Ishikawa (cell line): ENCODE measurements around the gene GLT6D1.

Experiments used
- CEBPB ChIP-seq: IDR thresholded peaks from 2 replicates; pipeline ENCODE4 v1.6.1; 2012
- CREB1 ChIP-seq: IDR thresholded peaks from 2 replicates; pipeline ENCODE4 v1.6.1; 2012; ENCODE audit warnings: low read depth
- EGR1 ChIP-seq: IDR thresholded peaks from 2 replicates; pipeline ENCODE4 v1.6.1; 2012
- EP300 ChIP-seq: IDR thresholded peaks from 2 replicates; pipeline ENCODE4 v1.6.1; 2012; ENCODE audit warnings: borderline replicate concordance
- FOXM1 ChIP-seq: IDR thresholded peaks from 2 replicates; pipeline ENCODE4 v1.6.1; 2012; ENCODE audit warnings: low read depth, borderline replicate concordance
- NFIC ChIP-seq: IDR thresholded peaks from 2 replicates; pipeline ENCODE4 v1.6.1; 2012
- RAD21 ChIP-seq: IDR thresholded peaks from 2 replicates; pipeline ENCODE4 v1.6.1; 2012; ENCODE audit warnings: low read depth
- TAF1 ChIP-seq: IDR thresholded peaks from 2 replicates; pipeline ENCODE4 v1.6.1; 2012; ENCODE audit warnings: low read depth, mild to moderate bottlenecking
- TCF12 ChIP-seq: IDR thresholded peaks from 2 replicates; pipeline ENCODE4 v1.6.1; 2012; ENCODE audit warnings: low read depth
- TEAD4 ChIP-seq: IDR thresholded peaks from 2 replicates; pipeline ENCODE4 v1.6.1; 2012
- YY1 ChIP-seq: IDR thresholded peaks from 2 replicates; pipeline ENCODE4 v1.6.1; 2012; ENCODE audit warnings: low read depth
- ZBTB7A ChIP-seq: IDR thresholded peaks from 2 replicates; pipeline ENCODE4 v1.6.1; 2012; ENCODE audit warnings: low read depth
- TF ChIP-seq, protein P1 (sequence below): IDR thresholded peaks from 2 replicates; pipeline ENCODE4 v1.6.1; 2012
- TF ChIP-seq, protein P2 (sequence below): IDR thresholded peaks from 2 replicates; pipeline ENCODE4 v1.6.1; 2012
- TF ChIP-seq, protein P3 (sequence below): IDR thresholded peaks from 2 replicates; pipeline ENCODE4 v1.6.1; 2012; ENCODE audit warnings: low read depth, mild to moderate bottlenecking

GLT6D1 gene, protein sequence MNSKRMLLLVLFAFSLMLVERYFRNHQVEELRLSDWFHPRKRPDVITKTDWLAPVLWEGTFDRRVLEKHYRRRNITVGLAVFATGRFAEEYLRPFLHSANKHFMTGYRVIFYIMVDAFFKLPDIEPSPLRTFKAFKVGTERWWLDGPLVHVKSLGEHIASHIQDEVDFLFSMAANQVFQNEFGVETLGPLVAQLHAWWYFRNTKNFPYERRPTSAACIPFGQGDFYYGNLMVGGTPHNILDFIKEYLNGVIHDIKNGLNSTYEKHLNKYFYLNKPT

DNA sequence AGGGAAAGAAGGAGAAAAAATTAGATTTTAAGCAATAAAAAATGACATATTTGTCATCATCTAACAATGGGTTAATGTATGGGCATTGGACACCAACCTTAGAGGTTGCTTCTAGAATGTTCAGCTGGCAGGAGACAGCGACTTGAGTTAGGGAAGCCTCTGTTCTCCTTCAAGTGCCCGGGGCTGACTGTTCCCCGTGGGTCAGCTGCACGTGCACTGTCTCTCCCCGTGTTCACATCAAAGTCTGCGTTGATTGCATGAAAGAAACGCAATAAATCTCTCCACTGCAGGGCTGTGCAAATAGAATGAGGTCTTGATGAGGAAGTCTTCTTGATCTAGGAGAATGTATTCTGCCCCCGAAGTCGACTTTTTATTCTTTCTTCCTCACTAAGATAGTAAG, at the start of gene GLT6D1:
Gene GLT6D1, minus strand, starts transcription at position 345 of the 400 bp plus-strand sequence. CDS start 353 bp downstream, outside the sequence.
- TF ChIP-seq, protein P1, sequence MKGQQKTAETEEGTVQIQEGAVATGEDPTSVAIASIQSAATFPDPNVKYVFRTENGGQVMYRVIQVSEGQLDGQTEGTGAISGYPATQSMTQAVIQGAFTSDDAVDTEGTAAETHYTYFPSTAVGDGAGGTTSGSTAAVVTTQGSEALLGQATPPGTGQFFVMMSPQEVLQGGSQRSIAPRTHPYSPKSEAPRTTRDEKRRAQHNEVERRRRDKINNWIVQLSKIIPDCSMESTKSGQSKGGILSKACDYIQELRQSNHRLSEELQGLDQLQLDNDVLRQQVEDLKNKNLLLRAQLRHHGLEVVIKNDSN, result no peak

DNA sequence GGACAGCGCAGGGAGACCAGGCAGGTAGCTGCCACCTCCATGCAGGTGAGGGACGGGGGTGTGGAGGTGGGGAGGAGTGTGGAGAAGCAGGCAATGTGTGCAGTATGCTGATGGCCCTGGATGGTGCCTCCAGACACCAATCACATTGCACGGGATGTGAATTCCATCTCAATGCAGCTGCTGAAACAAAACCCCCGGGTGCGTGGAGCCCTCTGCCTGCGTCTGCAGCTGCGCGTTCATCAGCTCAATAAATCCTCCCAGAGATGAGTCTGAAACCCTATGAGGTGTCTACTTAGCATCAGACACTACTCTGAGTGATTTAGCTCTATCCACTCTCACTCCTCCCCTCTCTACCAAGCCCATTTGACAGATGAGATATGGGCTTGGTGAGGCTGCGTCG, 49.7 kb upstream of the GLT6D1 start:
- TF ChIP-seq, protein P2, sequence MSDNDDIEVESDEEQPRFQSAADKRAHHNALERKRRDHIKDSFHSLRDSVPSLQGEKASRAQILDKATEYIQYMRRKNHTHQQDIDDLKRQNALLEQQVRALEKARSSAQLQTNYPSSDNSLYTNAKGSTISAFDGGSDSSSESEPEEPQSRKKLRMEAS, result no peak
- TF ChIP-seq ZBTB7A (no peak), YY1 (no peak), TCF12 (no peak)

DNA sequence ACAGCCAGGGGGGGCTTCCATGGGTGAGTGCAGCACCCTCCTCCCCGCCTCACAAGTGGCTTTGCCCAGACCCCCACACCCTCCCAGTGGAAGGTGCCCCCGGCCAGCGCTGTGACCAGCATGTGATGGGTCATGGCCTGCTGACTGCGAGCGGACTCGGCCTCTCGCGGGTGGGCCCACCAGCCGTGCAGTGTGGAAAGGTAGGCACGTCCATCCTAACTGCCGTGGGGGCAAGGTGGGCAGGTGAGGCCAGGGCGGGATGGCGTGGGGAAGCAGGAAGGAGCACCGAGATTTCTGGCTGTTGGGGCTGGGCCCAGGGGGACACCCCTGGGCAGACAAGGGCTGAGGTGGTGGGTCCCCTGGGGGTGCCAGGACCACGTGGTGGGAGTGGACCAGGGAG, 47.9 kb upstream of the GLT6D1 start:
- TF ChIP-seq NFIC, result no peak
- TF ChIP-seq ZBTB7A, result no peak
- no peak for TF ChIP-seq RAD21
- TF ChIP-seq, protein P2, result no peak
- no peak for TF ChIP-seq CEBPB
- TF ChIP-seq, protein P1, result no peak
- TF ChIP-seq TEAD4, result no peak
- no peak for TF ChIP-seq YY1
- no peak for TF ChIP-seq EGR1
- TF ChIP-seq EP300, result no peak
- TF ChIP-seq TCF12, result no peak
- TF ChIP-seq, protein P3, sequence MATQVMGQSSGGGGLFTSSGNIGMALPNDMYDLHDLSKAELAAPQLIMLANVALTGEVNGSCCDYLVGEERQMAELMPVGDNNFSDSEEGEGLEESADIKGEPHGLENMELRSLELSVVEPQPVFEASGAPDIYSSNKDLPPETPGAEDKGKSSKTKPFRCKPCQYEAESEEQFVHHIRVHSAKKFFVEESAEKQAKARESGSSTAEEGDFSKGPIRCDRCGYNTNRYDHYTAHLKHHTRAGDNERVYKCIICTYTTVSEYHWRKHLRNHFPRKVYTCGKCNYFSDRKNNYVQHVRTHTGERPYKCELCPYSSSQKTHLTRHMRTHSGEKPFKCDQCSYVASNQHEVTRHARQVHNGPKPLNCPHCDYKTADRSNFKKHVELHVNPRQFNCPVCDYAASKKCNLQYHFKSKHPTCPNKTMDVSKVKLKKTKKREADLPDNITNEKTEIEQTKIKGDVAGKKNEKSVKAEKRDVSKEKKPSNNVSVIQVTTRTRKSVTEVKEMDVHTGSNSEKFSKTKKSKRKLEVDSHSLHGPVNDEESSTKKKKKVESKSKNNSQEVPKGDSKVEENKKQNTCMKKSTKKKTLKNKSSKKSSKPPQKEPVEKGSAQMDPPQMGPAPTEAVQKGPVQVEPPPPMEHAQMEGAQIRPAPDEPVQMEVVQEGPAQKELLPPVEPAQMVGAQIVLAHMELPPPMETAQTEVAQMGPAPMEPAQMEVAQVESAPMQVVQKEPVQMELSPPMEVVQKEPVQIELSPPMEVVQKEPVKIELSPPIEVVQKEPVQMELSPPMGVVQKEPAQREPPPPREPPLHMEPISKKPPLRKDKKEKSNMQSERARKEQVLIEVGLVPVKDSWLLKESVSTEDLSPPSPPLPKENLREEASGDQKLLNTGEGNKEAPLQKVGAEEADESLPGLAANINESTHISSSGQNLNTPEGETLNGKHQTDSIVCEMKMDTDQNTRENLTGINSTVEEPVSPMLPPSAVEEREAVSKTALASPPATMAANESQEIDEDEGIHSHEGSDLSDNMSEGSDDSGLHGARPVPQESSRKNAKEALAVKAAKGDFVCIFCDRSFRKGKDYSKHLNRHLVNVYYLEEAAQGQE, result no peak
- no peak for TF ChIP-seq FOXM1
- no peak for TF ChIP-seq TAF1
- no peak for TF ChIP-seq CREB1

DNA sequence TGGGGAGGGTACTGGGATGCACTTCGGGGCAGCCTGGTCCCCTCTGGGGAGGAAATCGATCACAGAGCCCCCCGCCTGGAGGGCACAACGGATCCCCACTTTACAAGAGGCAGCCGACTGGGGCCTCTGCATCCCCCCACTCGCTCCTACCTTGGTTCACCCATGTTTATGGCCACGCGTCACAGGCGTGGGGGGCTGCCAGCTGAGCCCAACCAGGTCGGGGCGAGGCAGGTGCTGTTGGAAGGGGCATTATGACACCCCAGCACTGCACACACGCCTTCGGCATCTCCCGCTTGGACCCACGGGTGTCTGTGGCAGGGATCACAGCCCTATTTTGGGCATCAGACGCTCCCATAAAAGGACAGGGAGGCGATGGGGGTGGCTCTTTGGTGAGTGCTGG, 45.4 kb upstream of the GLT6D1 start:
- no peak for TF ChIP-seq TCF12
- no peak for TF ChIP-seq ZBTB7A
- no peak for TF ChIP-seq CEBPB

DNA sequence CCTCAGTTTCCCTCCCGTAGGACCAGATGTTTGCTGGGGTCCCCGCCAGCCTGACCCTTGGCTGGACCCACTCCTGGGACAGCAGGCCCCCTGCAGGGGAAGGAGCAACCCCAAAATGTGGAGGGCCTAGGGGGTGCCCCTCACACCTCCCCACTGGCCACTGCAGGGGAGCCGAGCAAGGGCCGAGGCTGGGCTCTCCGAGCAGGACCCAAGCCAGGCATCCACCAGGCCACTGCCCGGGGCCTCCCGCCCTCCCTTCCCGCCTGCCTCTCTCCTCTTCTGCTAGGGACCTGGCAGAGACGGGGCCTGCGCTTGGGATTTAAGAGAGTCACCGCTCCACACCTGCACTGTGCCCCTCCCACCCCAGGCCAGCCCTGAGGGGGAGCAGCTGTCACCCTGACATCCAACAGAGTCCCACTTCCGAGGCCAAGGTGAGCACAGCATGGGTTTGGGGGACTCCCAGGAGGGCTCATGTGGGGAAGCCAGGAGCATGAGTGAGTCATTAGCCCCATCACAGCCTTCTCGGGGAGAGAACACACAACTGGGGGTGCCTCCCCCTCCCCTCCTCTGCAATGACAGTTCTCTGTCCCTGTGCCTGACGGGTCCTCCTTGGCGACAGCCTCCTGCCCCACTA, 44.2 kb upstream of the GLT6D1 start:
- TF ChIP-seq RAD21, result no peak
- TF ChIP-seq TEAD4, result no peak
- TF ChIP-seq CREB1, result no peak
- TF ChIP-seq YY1, result no peak
- TF ChIP-seq, protein P1, result no peak
- TF ChIP-seq, protein P2, result no peak
- no peak for TF ChIP-seq NFIC
- TF ChIP-seq EGR1, result no peak
- no peak for TF ChIP-seq EP300
- no peak for TF ChIP-seq TAF1

DNA sequence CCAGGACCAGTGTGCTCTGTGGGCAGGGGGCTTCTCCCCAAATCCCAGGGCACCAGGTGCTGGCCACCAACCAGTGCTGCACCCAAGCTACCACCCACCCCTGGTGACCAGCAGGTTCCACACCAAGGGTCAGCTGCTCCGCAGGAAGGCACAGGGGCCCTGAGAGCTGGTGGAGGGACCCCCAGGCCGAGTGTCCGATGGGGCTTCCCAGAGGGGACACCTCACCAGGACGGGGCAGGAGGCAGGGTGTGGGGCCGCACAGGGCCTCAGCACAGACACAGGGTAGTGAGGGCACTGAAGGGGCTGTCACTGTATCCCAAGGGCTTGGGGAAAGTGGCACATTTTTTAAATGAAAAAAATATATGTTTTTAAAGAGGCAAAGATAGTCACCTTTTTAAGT, 41.8 kb upstream of the GLT6D1 start:
- TF ChIP-seq TEAD4, result no peak
- no peak for TF ChIP-seq NFIC
- TF ChIP-seq TAF1, result no peak
- TF ChIP-seq, protein P1, result no peak

DNA sequence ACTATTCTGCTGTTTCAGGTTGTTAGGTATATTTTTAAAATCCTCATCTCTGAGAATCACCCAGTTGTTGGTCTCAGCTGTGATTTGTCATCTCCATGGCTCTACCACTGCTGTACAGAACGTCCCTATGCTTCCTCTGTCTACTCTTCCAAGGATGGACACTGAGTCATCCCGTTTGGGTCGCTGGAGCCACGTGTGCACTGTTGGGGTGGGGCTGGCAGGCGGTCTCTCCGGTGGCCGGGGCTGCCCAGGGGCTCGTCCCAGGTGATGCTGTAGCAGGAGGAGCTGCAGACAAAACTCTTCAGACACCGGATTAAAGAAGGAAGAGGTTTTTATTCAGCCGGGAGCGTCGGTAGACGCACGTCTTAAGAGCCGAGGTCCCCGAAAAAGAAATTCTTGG, 40.7 kb upstream of the GLT6D1 start:
- TF ChIP-seq EP300 (no peak), EGR1 (no peak), FOXM1 (no peak), TEAD4 (no peak), CEBPB (no peak), TCF12 (no peak), NFIC (no peak), TAF1 (no peak), CREB1 (no peak), RAD21 (no peak), ZBTB7A (no peak)
- TF ChIP-seq, protein P1, result no peak
- TF ChIP-seq, protein P3, result no peak
- TF ChIP-seq, protein P2, result no peak
